ENCODE results near the gene ATP5MK.

GRCh38 chr10:103417601-103418000 is 21.3 kb upstream of the ATP5MK start:
- TF ChIP-seq EP300 (IDR thresholded peaks at IDR 0.05; ENCODE audit: borderline replicate concordance) = no peak
- no peak for TF ChIP-seq TCF12 (IDR thresholded peaks at IDR 0.05; ENCODE audit: low read depth)
- TF ChIP-seq ZBTB7A (IDR thresholded peaks at IDR 0.05; ENCODE audit: low read depth) = no peak
- TF ChIP-seq RAD21 (IDR thresholded peaks at IDR 0.05; ENCODE audit: low read depth) = no peak
- no peak for TF ChIP-seq CEBPB (IDR thresholded peaks at IDR 0.05)
- no peak for TF ChIP-seq REST (IDR thresholded peaks at IDR 0.05; ENCODE audit: low read depth)
- no peak for TF ChIP-seq FOXM1 (IDR thresholded peaks at IDR 0.05; ENCODE audit: borderline replicate concordance, low read depth)
- TF ChIP-seq TAF1 (IDR thresholded peaks at IDR 0.05; ENCODE audit: low read depth) = no peak
- no peak for TF ChIP-seq YY1 (IDR thresholded peaks at IDR 0.05; ENCODE audit: low read depth)
- TF ChIP-seq MAX (IDR thresholded peaks at IDR 0.05) = no peak
- no peak for TF ChIP-seq CREB1 (IDR thresholded peaks at IDR 0.05; ENCODE audit: low read depth)
- TF ChIP-seq TEAD4 (IDR thresholded peaks at IDR 0.05) = no peak
